ENCODE data around the gene HAGHL. TPM values are rescaled to one million over a fixed set of nuclear protein-coding genes. Genes with fewer than 3 reads are reported as not detected.

HAGHL gene
- total and polyA plus RNA-seq, 2 experiments from 2014 or later: 21.6 to 35.3 TPM

DNA sequence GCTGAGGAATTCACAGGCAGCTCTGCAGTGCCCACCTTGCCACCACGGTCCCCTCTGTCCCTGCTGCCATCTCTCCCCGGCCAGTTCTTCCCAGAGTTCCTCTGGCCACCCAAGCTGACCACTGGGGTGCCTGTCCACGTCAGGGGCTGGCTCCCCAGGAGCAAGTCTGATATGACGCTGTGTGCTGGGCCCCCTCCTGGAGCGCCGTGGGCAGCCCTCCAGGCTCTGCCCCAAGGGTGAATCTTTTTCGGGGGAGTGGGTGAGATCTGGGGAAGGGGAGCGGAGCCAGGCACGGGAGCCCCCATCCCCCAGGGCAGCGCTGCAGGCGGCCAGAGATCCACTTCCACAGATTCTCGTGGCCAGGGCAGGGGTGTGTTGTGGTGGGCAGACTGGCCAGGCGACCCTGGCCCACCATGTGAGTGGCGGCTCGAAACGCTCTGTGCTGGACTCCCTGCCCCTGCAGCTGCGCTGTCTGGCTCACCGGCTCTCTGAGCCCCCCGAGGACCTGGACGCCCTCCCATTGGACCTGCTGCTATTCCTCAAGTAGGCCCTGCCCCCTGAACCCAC, 37.4 kb downstream of the HAGHL start:
- no peak overlapping the region for H3K4me3 Mint-ChIP-seq
- no peaks in the 10 kb centered on the region; the same call in 1 of the 3 replicates for H3K4me1 Mint-ChIP-seq
- ATAC-seq: no peak
- no peaks in the 10 kb centered on the region for H3K27me3 ChIP-seq (ENCODE audit: insufficient read depth)
- H3K4me2 ChIP-seq: no peak overlapping the region
- no peaks in the 10 kb centered on the region for H3K9me2 ChIP-seq (ENCODE audit: insufficient read depth)
- no peaks in the 10 kb centered on the region for H3K36me3 Mint-ChIP-seq (ENCODE audit: low read depth)
- TF ChIP-seq, protein P1, sequence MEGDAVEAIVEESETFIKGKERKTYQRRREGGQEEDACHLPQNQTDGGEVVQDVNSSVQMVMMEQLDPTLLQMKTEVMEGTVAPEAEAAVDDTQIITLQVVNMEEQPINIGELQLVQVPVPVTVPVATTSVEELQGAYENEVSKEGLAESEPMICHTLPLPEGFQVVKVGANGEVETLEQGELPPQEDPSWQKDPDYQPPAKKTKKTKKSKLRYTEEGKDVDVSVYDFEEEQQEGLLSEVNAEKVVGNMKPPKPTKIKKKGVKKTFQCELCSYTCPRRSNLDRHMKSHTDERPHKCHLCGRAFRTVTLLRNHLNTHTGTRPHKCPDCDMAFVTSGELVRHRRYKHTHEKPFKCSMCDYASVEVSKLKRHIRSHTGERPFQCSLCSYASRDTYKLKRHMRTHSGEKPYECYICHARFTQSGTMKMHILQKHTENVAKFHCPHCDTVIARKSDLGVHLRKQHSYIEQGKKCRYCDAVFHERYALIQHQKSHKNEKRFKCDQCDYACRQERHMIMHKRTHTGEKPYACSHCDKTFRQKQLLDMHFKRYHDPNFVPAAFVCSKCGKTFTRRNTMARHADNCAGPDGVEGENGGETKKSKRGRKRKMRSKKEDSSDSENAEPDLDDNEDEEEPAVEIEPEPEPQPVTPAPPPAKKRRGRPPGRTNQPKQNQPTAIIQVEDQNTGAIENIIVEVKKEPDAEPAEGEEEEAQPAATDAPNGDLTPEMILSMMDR (conservative IDR thresholded peaks at IDR 0.05; ENCODE audit: low read depth in 2 of 2): no peak
- no peak for TF ChIP-seq EZH2 (IDR thresholded peaks at IDR 0.05; ENCODE audit: low read depth, unreplicated experiment)
- TF ChIP-seq JUNB (IDR thresholded peaks at IDR 0.05; ENCODE audit: unreplicated experiment): no peak
- TF ChIP-seq EZH2phosphoT487 (IDR thresholded peaks at IDR 0.05; ENCODE audit: unreplicated experiment): no peak
- TF ChIP-seq, protein P2, sequence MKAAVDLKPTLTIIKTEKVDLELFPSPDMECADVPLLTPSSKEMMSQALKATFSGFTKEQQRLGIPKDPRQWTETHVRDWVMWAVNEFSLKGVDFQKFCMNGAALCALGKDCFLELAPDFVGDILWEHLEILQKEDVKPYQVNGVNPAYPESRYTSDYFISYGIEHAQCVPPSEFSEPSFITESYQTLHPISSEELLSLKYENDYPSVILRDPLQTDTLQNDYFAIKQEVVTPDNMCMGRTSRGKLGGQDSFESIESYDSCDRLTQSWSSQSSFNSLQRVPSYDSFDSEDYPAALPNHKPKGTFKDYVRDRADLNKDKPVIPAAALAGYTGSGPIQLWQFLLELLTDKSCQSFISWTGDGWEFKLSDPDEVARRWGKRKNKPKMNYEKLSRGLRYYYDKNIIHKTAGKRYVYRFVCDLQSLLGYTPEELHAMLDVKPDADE (IDR thresholded peaks at IDR 0.05): no peak
- TF ChIP-seq ZNF114 (CRISPR knock-in tag; IDR thresholded peaks at IDR 0.05): no peak
- TF ChIP-seq POLR2AphosphoS5 (IDR thresholded peaks at IDR 0.05; ENCODE audit: low read depth): no peak
- TF ChIP-seq STAT1 (IDR thresholded peaks at IDR 0.05; ENCODE audit: unreplicated experiment): no peak
- TF ChIP-seq ZNF331 (CRISPR knock-in tag; IDR thresholded peaks at IDR 0.05; ENCODE audit: low read depth): no peak
- TF ChIP-seq NANOG (IDR thresholded peaks at IDR 0.05; ENCODE audit: borderline replicate concordance): no peak
- TF ChIP-seq, protein P3, sequence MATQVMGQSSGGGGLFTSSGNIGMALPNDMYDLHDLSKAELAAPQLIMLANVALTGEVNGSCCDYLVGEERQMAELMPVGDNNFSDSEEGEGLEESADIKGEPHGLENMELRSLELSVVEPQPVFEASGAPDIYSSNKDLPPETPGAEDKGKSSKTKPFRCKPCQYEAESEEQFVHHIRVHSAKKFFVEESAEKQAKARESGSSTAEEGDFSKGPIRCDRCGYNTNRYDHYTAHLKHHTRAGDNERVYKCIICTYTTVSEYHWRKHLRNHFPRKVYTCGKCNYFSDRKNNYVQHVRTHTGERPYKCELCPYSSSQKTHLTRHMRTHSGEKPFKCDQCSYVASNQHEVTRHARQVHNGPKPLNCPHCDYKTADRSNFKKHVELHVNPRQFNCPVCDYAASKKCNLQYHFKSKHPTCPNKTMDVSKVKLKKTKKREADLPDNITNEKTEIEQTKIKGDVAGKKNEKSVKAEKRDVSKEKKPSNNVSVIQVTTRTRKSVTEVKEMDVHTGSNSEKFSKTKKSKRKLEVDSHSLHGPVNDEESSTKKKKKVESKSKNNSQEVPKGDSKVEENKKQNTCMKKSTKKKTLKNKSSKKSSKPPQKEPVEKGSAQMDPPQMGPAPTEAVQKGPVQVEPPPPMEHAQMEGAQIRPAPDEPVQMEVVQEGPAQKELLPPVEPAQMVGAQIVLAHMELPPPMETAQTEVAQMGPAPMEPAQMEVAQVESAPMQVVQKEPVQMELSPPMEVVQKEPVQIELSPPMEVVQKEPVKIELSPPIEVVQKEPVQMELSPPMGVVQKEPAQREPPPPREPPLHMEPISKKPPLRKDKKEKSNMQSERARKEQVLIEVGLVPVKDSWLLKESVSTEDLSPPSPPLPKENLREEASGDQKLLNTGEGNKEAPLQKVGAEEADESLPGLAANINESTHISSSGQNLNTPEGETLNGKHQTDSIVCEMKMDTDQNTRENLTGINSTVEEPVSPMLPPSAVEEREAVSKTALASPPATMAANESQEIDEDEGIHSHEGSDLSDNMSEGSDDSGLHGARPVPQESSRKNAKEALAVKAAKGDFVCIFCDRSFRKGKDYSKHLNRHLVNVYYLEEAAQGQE (IDR thresholded peaks at IDR 0.05; ENCODE audit: unreplicated experiment): no peak
- TF ChIP-seq, protein P4, sequence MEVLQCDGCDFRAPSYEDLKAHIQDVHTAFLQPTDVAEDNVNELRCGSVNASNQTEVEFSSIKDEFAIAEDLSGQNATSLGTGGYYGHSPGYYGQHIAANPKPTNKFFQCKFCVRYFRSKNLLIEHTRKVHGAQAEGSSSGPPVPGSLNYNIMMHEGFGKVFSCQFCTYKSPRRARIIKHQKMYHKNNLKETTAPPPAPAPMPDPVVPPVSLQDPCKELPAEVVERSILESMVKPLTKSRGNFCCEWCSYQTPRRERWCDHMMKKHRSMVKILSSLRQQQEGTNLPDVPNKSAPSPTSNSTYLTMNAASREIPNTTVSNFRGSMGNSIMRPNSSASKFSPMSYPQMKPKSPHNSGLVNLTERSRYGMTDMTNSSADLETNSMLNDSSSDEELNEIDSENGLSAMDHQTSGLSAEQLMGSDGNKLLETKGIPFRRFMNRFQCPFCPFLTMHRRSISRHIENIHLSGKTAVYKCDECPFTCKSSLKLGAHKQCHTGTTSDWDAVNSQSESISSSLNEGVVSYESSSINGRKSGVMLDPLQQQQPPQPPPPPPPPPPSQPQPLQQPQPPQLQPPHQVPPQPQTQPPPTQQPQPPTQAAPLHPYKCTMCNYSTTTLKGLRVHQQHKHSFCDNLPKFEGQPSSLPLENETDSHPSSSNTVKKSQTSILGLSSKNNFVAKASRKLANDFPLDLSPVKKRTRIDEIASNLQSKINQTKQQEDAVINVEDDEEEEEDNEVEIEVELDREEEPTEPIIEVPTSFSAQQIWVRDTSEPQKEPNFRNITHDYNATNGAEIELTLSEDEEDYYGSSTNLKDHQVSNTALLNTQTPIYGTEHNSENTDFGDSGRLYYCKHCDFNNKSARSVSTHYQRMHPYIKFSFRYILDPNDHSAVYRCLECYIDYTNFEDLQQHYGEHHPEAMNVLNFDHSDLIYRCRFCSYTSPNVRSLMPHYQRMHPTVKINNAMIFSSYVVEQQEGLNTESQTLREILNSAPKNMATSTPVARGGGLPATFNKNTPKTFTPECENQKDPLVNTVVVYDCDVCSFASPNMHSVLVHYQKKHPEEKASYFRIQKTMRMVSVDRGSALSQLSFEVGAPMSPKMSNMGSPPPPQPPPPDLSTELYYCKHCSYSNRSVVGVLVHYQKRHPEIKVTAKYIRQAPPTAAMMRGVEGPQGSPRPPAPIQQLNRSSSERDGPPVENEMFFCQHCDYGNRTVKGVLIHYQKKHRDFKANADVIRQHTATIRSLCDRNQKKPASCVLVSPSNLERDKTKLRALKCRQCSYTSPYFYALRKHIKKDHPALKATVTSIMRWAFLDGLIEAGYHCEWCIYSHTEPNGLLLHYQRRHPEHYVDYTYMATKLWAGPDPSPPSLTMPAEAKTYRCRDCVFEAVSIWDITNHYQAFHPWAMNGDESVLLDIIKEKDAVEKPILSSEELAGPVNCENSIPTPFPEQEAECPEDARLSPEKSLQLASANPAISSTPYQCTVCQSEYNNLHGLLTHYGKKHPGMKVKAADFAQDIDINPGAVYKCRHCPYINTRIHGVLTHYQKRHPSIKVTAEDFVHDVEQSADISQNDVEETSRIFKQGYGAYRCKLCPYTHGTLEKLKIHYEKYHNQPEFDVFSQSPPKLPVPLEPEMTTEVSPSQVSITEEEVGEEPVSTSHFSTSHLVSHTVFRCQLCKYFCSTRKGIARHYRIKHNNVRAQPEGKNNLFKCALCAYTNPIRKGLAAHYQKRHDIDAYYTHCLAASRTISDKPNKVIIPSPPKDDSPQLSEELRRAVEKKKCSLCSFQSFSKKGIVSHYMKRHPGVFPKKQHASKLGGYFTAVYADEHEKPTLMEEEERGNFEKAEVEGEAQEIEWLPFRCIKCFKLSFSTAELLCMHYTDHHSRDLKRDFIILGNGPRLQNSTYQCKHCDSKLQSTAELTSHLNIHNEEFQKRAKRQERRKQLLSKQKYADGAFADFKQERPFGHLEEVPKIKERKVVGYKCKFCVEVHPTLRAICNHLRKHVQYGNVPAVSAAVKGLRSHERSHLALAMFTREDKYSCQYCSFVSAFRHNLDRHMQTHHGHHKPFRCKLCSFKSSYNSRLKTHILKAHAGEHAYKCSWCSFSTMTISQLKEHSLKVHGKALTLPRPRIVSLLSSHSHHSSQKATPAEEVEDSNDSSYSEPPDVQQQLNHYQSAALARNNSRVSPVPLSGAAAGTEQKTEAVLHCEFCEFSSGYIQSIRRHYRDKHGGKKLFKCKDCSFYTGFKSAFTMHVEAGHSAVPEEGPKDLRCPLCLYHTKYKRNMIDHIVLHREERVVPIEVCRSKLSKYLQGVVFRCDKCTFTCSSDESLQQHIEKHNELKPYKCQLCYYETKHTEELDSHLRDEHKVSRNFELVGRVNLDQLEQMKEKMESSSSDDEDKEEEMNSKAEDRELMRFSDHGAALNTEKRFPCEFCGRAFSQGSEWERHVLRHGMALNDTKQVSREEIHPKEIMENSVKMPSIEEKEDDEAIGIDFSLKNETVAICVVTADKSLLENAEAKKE (CRISPR knock-in tag; IDR thresholded peaks at IDR 0.05): no peak
- no peak for TF ChIP-seq CREB1 (CRISPR knock-in tag; IDR thresholded peaks at IDR 0.05; ENCODE audit: low read depth)
- no peak overlapping the region for H3K4me3 ChIP-seq
- 0 out of 2 replicates have a peak, but pooled peaks cover 3% of the 10 kb centered on the region for H3F3A ChIP-seq (replicated peaks; ENCODE audit: low read depth)
- H4K20me1 ChIP-seq (replicated peaks; ENCODE audit: insufficient read depth): no peaks in the 10 kb centered on the region
- no peak for DNase-seq (ENCODE audit: low spot score)
- H3K4me1 ChIP-seq (ENCODE audit: insufficient read depth): no peaks in the 10 kb centered on the region
- no peaks in the 10 kb centered on the region for H3K36me3 ChIP-seq (ENCODE audit: insufficient read depth)
- H2AFZ ChIP-seq: no peak overlapping the region
- H3K9me3 Mint-ChIP-seq: no peaks in the 10 kb centered on the region; the same call in 2 of the 3 replicates
- H3K27ac ChIP-seq (ENCODE audit: low read depth): no peak overlapping the region
- peaks cover 17% of the 10 kb centered on the region for H3K27me3 Mint-ChIP-seq (ENCODE audit: insufficient read depth, low read depth, poor library complexity)
- H3K27ac Mint-ChIP-seq: no peak overlapping the region
- no peaks in the 10 kb centered on the region for H3K79me2 ChIP-seq (replicated peaks; ENCODE audit: insufficient read depth)
